ENCODE measurements around the gene TTC13. TPM values are rescaled to one million over a fixed set of nuclear protein-coding genes. Genes with fewer than 3 reads are reported as not detected.

The TTC13 gene
- total RNA-seq, 6 experiments from 2014 or later = 10.7 to 14.4 (median 12.4) TPM

DNA sequence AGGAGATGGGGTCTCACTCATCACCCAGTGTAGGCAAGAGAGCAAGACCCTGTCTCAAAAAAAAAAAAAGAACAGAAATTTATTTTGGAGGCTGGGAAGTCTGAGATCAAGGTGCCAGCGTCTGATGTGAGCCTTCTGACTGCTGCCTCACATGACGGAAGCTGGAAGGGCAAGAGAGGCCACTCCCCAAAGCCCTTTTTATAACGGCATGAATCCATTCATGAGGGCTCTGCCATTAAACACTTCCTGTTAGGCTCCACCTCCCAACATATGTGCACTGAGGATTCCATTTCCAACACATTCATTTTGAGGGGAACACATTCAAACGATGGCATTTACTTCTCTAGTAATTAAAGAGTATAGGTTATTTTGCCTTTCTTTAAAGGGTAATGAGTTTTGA is 59.5 kb downstream of the TTC13 start:
- no peaks in the 10 kb centered on the region for H3K9me3 Mint-ChIP-seq
- H3K27me3 Mint-ChIP-seq (ENCODE audit: insufficient read depth) = no peaks in the 10 kb centered on the region
- H3K4me3 Mint-ChIP-seq = no peak overlapping the region
- H3K36me3 Mint-ChIP-seq (ENCODE audit: low read depth) = no peaks in the 10 kb centered on the region
- H3K4me1 Mint-ChIP-seq (ENCODE audit: low read depth) = no peaks in the 10 kb centered on the region
- TF ChIP-seq, protein P1, sequence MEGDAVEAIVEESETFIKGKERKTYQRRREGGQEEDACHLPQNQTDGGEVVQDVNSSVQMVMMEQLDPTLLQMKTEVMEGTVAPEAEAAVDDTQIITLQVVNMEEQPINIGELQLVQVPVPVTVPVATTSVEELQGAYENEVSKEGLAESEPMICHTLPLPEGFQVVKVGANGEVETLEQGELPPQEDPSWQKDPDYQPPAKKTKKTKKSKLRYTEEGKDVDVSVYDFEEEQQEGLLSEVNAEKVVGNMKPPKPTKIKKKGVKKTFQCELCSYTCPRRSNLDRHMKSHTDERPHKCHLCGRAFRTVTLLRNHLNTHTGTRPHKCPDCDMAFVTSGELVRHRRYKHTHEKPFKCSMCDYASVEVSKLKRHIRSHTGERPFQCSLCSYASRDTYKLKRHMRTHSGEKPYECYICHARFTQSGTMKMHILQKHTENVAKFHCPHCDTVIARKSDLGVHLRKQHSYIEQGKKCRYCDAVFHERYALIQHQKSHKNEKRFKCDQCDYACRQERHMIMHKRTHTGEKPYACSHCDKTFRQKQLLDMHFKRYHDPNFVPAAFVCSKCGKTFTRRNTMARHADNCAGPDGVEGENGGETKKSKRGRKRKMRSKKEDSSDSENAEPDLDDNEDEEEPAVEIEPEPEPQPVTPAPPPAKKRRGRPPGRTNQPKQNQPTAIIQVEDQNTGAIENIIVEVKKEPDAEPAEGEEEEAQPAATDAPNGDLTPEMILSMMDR (IDR thresholded peaks at IDR 0.05) = no peak
- DNase-seq = no peak
- H3K27ac Mint-ChIP-seq = no peak overlapping the region

DNA sequence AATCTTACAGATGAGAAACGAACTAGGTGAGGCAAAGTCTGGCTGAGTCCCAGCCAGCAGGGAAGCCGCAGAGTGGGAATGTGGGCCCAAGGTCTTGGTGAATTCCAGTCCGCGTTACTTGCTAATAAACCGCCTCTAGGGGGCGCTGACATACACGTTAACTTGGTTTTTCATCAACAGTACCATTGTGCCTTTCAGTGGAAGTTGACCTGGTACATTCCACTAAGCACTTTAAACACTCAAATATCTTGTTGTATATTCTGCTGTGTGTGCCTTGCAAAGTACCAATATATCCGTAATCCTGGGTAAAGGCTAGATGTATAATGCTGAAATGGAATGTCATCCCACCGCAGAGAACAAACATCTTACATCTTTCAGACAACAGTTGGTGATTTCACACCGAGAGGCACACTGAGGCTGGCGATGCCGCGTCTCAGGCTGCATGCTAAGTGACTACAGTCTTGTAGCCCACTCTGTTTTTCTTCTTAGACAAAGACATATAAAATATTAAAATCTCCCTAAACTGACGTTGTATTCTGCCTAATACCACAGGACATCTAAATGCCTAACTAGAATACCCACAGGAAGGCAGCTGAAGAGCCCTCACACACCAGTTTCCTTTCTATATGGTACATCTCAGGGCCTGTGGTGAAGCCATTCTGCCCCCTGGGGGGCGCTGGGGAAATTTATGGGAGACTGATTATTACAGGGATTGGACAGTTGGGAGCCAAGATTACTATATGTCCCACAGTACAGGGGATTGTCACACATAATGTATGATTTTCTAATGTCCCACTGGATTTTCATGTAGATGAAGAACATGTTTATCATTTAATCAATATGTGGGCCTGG is 61.2 kb downstream of the TTC13 start:
- peaks cover 8% of the 10 kb centered on the region; the same call in 1 of the 2 replicates for H3K36me3 Mint-ChIP-seq (ENCODE audit: low read depth)
- H3K4me1 Mint-ChIP-seq (ENCODE audit: low read depth) = peaks cover 15% of the 10 kb centered on the region
- H3K27ac Mint-ChIP-seq = no peak overlapping the region
- H3K9me3 Mint-ChIP-seq = no peaks in the 10 kb centered on the region
- H3K4me3 Mint-ChIP-seq = no peak overlapping the region
- DNase-seq = peak; percentile 46
- H3K27me3 Mint-ChIP-seq (ENCODE audit: insufficient read depth) = no peaks in the 10 kb centered on the region
- TF ChIP-seq, protein P1 (IDR thresholded peaks at IDR 0.05) = peak; percentile 86

DNA sequence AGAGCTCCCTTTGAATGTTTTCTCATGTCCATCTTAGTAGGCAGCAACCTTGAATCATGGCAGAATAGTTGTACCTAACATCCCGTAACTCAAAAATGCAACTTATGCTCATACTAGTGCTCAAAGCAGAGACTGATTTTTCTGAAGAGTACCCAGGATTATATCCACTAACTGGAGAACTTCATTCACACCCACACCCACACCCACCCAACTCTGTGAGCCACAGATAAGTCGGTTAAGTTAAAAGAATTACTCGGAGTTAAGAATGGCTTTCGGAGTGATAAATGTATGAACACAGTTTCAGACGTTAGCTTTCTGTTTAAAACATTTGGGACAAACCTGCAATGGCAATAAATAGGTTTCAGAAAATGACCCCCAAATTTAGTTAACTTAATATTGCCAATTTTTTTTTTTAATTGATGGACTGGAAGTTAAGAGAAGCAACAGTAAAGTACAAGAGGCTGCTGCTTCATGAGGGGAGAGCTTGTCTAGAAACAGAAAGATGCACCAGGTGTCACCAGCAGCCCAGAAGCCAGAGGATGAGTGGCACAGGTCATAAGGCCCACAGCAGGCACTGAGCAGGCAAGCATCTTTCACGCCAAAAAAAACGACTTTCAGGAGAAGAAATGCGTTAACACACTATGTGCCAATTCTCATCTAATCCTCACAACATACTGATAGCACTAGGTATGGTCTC is 61.9 kb downstream of the TTC13 start:
- H3K36me3 Mint-ChIP-seq (ENCODE audit: low read depth) = peaks cover 8% of the 10 kb centered on the region; the same call in 1 of the 2 replicates
- DNase-seq = no peak
- no peak overlapping the region for H3K27ac Mint-ChIP-seq
- H3K27me3 Mint-ChIP-seq (ENCODE audit: insufficient read depth) = no peaks in the 10 kb centered on the region
- H3K4me1 Mint-ChIP-seq (ENCODE audit: low read depth) = peaks cover 15% of the 10 kb centered on the region
- no peaks in the 10 kb centered on the region for H3K9me3 Mint-ChIP-seq
- H3K4me3 Mint-ChIP-seq = no peak overlapping the region
- TF ChIP-seq, protein P1 (IDR thresholded peaks at IDR 0.05) = no peak

DNA sequence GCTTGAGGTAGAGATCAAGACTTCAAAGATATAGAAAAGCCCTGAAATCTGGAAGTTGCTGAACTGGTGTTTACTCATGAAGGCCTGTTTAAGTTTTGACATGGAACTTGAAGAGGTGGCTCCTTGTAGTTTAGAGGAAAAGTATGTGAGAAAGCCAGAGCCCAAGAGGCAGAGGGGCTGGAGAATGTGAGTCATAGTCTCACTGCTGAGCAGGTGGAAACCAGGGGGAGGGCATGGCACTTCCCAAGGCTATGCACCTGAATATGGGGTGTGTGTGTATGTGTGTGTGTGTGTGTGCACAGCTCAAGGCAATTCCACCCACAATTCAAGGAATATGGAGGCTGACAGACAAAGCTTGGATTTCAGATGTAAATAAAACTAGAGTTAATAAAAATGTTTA is 63.6 kb downstream of the TTC13 start:
- TF ChIP-seq, protein P1 (IDR thresholded peaks at IDR 0.05) = no peak
- Mint-ChIP-seq H3K36me3 (ENCODE audit: low read depth) (peaks cover 11% of the 10 kb centered on the region; the same call in 1 of the 2 replicates), H3K4me1 (ENCODE audit: low read depth) (peaks cover 15% of the 10 kb centered on the region), H3K27ac (no peak overlapping the region), H3K27me3 (ENCODE audit: insufficient read depth) (no peaks in the 10 kb centered on the region), H3K4me3 (no peak overlapping the region), H3K9me3 (no peaks in the 10 kb centered on the region)
- DNase-seq = no peak

DNA sequence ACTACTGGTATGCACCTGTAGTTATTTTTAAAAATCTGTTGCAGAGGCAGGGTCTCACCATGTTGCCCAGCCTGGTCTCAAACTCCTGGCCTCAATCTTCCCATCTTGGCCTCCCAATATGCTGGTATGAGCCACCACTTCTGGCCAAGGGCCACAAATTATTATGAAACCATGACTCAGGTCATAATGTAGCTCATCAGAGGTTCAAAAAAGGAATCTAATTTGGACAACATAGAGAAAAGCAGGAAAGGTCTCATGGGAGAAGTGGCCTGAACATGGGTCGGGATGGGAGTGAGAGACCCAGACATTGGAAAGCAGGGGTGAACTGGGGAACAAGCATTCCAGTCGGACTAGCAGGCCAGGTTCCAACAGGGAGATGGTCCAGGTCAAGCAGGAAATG is 65.2 kb downstream of the TTC13 start:
- peak overlapping the region; percentile 55 for H3K27ac Mint-ChIP-seq
- H3K9me3 Mint-ChIP-seq = no peaks in the 10 kb centered on the region
- DNase-seq = peak; percentile 39
- TF ChIP-seq, protein P1 (IDR thresholded peaks at IDR 0.05) = no peak
- peaks cover 15% of the 10 kb centered on the region for H3K4me1 Mint-ChIP-seq (ENCODE audit: low read depth)
- no peak overlapping the region for H3K4me3 Mint-ChIP-seq
- H3K27me3 Mint-ChIP-seq (ENCODE audit: insufficient read depth) = no peaks in the 10 kb centered on the region
- H3K36me3 Mint-ChIP-seq (ENCODE audit: low read depth) = peaks cover 12% of the 10 kb centered on the region; the same call in 1 of the 2 replicates
